GM18870 (cell line): ENCODE data around the gene CWC27.
"Not testable (repeated sequence)": the region's sequence is repeated elsewhere in the genome, so short reads cannot be mapped to it uniquely, and the experiment has no call there.

Experiments used
- ATAC-seq: cut with Tn5 transposase; IDR thresholded peaks from one replicate; pipeline ENCODE4 v1.9.1; 2021; ENCODE audit warnings: moderate library complexity; ENCODE audit not compliant: unreplicated experiment

The CWC27 gene

GRCh38 chr5:64914396-64914795 is 145.7 kb downstream of the CWC27 start:
- ATAC-seq, result no peak

- no peak for ATAC-seq
Measured at GRCh38 chr5:64918083-64918482, 149.4 kb downstream of the CWC27 start.

GRCh38 chr5:64921386-64921785 is 152.7 kb downstream of the CWC27 start:
- ATAC-seq, result no peak

GRCh38 chr5:64923151-64923685 is 154.5 kb downstream of the CWC27 start:
- no peak for ATAC-seq

GRCh38 chr5:64925123-64925522 is 156.4 kb downstream of the CWC27 start:
- no peak for ATAC-seq

GRCh38 chr5:64929833-64930232 is 161.1 kb downstream of the CWC27 start:
- ATAC-seq, result no peak

- no peak for ATAC-seq
Measured at GRCh38 chr5:64930672-64931318, 162.1 kb downstream of the CWC27 start.

- ATAC-seq, result not testable (repeated sequence)
Measured at GRCh38 chr5:64939422-64939771, 170.7 kb downstream of the CWC27 start.

GRCh38 chr5:64939772-64940510 is 171.2 kb downstream of the CWC27 start:
- ATAC-seq, result no peak

- no peak for ATAC-seq
Measured at GRCh38 chr5:64942460-64942859, 173.7 kb downstream of the CWC27 start.

GRCh38 chr5:64944868-64945267 is 176.1 kb downstream of the CWC27 start:
- ATAC-seq, result no peak

- no peak for ATAC-seq
Measured at GRCh38 chr5:64947031-64947430, 178.3 kb downstream of the CWC27 start.

- ATAC-seq, result no peak
Measured at GRCh38 chr5:64947801-64948200, 179.1 kb downstream of the CWC27 start.

- no peak for ATAC-seq
Measured at GRCh38 chr5:64949331-64949730, 180.6 kb downstream of the CWC27 start.

GRCh38 chr5:64952951-64953673 is 184.4 kb downstream of the CWC27 start:
- ATAC-seq, result no peak

- no peak for ATAC-seq
Measured at GRCh38 chr5:64954518-64954917, 185.8 kb downstream of the CWC27 start.

GRCh38 chr5:64958757-64959391 is 190.1 kb downstream of the CWC27 start:
- no peak for ATAC-seq

- ATAC-seq, result no peak
Measured at GRCh38 chr5:64963278-64963677, 194.5 kb downstream of the CWC27 start.

GRCh38 chr5:64968591-64969110 is 199.9 kb downstream of the CWC27 start:
- ATAC-seq, result no peak

GRCh38 chr5:64969578-64969977 is 200.8 kb downstream of the CWC27 start:
- no peak for ATAC-seq

- no peak for ATAC-seq
Measured at GRCh38 chr5:64971513-64971912, 202.8 kb downstream of the CWC27 start.
